Measurements from ENCODE around the gene CSGALNACT2.

CSGALNACT2 gene

GRCh38 chr10:43212043-43212721 is 73.9 kb downstream of the CSGALNACT2 start:
- Histone ChIP-seq H3K4me2 (ENCODE audit: low read depth, low read length, poor library complexity, severe bottlenecking) (no peak overlapping the region), H3K27me3 (ENCODE audit: low read length) (no peaks in the 10 kb centered on the region), H2AFZ (ENCODE audit: low read depth, low read length, severe bottlenecking) (no peak overlapping the region), H3K4me3 (ENCODE audit: insufficient read depth, low read length, poor library complexity, severe bottlenecking) (no peak overlapping the region), H3F3A (ENCODE audit: insufficient read depth) (no peaks in the 10 kb centered on the region), H3K27ac (ENCODE audit: low read depth, low read length) (no peak overlapping the region), H3K79me2 (ENCODE audit: insufficient read depth, low read length) (no peaks in the 10 kb centered on the region), H3K9me3 (ENCODE audit: insufficient read depth, low read length) (no peaks in the 10 kb centered on the region), H3K36me3 (ENCODE audit: low read length) (no peaks in the 10 kb centered on the region), H3K9ac (ENCODE audit: low read length) (no peak overlapping the region), H3K9me2 (replicated peaks; ENCODE audit: insufficient read depth, low read length) (no peaks in the 10 kb centered on the region), H4K20me1 (ENCODE audit: low read depth, low read length) (no peaks in the 10 kb centered on the region)
- TF ChIP-seq CTCF (IDR thresholded peaks at IDR 0.05; ENCODE audit: insufficient read depth, low read length, poor library complexity, severe bottlenecking) (no peak), EZH2phosphoT487 (conservative IDR thresholded peaks at IDR 0.05; ENCODE audit: low read length) (no peak)

GRCh38 chr10:43214071-43214955 is 76.1 kb downstream of the CSGALNACT2 start:
- Histone ChIP-seq H3K9me3 (ENCODE audit: insufficient read depth, low read length) (no peaks in the 10 kb centered on the region), H3K4me2 (ENCODE audit: low read depth, low read length, poor library complexity, severe bottlenecking) (no peak overlapping the region), H3K4me3 (ENCODE audit: insufficient read depth, low read length, poor library complexity, severe bottlenecking) (no peak overlapping the region), H3K27ac (ENCODE audit: low read depth, low read length) (no peak overlapping the region), H2AFZ (ENCODE audit: low read depth, low read length, severe bottlenecking) (no peak overlapping the region), H4K20me1 (ENCODE audit: low read depth, low read length) (no peaks in the 10 kb centered on the region), H3K9me2 (replicated peaks; ENCODE audit: insufficient read depth, low read length) (no peaks in the 10 kb centered on the region), H3K27me3 (ENCODE audit: low read length) (no peaks in the 10 kb centered on the region), H3K36me3 (ENCODE audit: low read length) (no peaks in the 10 kb centered on the region), H3K79me2 (ENCODE audit: insufficient read depth, low read length) (no peaks in the 10 kb centered on the region), H3K9ac (ENCODE audit: low read length) (no peak overlapping the region), H3F3A (ENCODE audit: insufficient read depth) (no peaks in the 10 kb centered on the region)
- no peak for TF ChIP-seq CTCF (IDR thresholded peaks at IDR 0.05; ENCODE audit: insufficient read depth, low read length, poor library complexity, severe bottlenecking)
- TF ChIP-seq EZH2phosphoT487 (conservative IDR thresholded peaks at IDR 0.05; ENCODE audit: low read length) = no peak

- H3K9ac ChIP-seq (ENCODE audit: low read length) = no peak overlapping the region
- H3K9me3 ChIP-seq (ENCODE audit: insufficient read depth, low read length) = no peaks in the 10 kb centered on the region
- H3K79me2 ChIP-seq (ENCODE audit: insufficient read depth, low read length) = no peaks in the 10 kb centered on the region
- no peaks in the 10 kb centered on the region for H3K27me3 ChIP-seq (ENCODE audit: low read length)
- H3K4me2 ChIP-seq (ENCODE audit: low read depth, low read length, poor library complexity, severe bottlenecking) = no peak overlapping the region
- H3K27ac ChIP-seq (ENCODE audit: low read depth, low read length) = no peak overlapping the region
- H4K20me1 ChIP-seq (ENCODE audit: low read depth, low read length) = no peaks in the 10 kb centered on the region
- TF ChIP-seq EZH2phosphoT487 (conservative IDR thresholded peaks at IDR 0.05; ENCODE audit: low read length) (no peak), CTCF (IDR thresholded peaks at IDR 0.05; ENCODE audit: insufficient read depth, low read length, poor library complexity, severe bottlenecking) (no peak)
- H2AFZ ChIP-seq (ENCODE audit: low read depth, low read length, severe bottlenecking) = no peak overlapping the region
- no peaks in the 10 kb centered on the region for H3K36me3 ChIP-seq (ENCODE audit: low read length)
- H3F3A ChIP-seq (ENCODE audit: insufficient read depth) = no peaks in the 10 kb centered on the region
- H3K9me2 ChIP-seq (replicated peaks; ENCODE audit: insufficient read depth, low read length) = no peaks in the 10 kb centered on the region
- no peak overlapping the region for H3K4me3 ChIP-seq (ENCODE audit: insufficient read depth, low read length, poor library complexity, severe bottlenecking)
Measured at GRCh38 chr10:43214956-43215561, 76.8 kb downstream of the CSGALNACT2 start.

Data from SU-DHL-6 (cell line).